ENCODE data around the gene CETN2. TPM values are rescaled to one million over a fixed set of nuclear protein-coding genes. Genes with fewer than 3 reads are reported as not detected.

Gene CETN2
- total RNA-seq, 4 donors from 2014 or later = 8.1 to 15.7 (median 10.5) TPM

- DNase-seq = no peak
- no peak for ATAC-seq
- H3K4me3 ChIP-seq = no peak overlapping the region
- no peaks in the 10 kb centered on the region for H3K9me3 ChIP-seq
- no peaks in the 10 kb centered on the region for H3K27me3 ChIP-seq
- no peak overlapping the region for H3K27ac ChIP-seq
- no peaks in the 10 kb centered on the region for H3K4me1 ChIP-seq
- intact Hi-C loops (cut with DNase I; ENCODE audit: low total_unique reads) (no loop called here), in situ Hi-C loops (cut with MboI; ENCODE audit: low sequenced_read_pairs in 4 of 4) (no loop called here)
- TF ChIP-seq POLR2A (IDR thresholded peaks at IDR 0.05) = no peak
- TF ChIP-seq, protein P1, sequence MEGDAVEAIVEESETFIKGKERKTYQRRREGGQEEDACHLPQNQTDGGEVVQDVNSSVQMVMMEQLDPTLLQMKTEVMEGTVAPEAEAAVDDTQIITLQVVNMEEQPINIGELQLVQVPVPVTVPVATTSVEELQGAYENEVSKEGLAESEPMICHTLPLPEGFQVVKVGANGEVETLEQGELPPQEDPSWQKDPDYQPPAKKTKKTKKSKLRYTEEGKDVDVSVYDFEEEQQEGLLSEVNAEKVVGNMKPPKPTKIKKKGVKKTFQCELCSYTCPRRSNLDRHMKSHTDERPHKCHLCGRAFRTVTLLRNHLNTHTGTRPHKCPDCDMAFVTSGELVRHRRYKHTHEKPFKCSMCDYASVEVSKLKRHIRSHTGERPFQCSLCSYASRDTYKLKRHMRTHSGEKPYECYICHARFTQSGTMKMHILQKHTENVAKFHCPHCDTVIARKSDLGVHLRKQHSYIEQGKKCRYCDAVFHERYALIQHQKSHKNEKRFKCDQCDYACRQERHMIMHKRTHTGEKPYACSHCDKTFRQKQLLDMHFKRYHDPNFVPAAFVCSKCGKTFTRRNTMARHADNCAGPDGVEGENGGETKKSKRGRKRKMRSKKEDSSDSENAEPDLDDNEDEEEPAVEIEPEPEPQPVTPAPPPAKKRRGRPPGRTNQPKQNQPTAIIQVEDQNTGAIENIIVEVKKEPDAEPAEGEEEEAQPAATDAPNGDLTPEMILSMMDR (IDR thresholded peaks at IDR 0.05 in 4 of 5, conservative IDR thresholded peaks at IDR 0.05 in 1 of 5) = no peak
- peaks cover 0 to 12% of the 10 kb centered on the region in 2 donors for H3K36me3 ChIP-seq
Measured at GRCh38 chrX:152872522-152872921, 42.0 kb upstream of the CETN2 start.

DNA sequence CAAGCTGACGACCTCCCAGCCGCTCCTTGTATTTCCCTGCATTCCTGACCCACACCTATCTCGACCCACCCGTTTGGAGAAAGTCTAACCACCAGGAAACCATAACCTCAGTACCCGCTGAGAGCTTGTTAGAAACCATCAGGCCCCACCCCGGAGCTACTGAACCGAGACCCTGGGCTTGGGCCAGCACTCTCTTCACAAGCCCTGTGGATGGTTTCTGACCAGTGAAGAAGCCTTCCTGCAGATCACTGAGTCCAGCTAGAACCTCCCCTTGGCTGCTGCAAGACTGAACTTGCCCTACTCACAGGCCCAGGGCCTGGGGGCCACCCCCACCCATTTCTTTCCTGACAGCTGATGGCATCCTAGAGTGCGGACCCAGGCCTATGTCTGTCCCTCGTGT lies 40.7 kb upstream of the CETN2 start:
- no peaks in the 10 kb centered on the region for H3K27me3 ChIP-seq
- ATAC-seq = no peak

DNA sequence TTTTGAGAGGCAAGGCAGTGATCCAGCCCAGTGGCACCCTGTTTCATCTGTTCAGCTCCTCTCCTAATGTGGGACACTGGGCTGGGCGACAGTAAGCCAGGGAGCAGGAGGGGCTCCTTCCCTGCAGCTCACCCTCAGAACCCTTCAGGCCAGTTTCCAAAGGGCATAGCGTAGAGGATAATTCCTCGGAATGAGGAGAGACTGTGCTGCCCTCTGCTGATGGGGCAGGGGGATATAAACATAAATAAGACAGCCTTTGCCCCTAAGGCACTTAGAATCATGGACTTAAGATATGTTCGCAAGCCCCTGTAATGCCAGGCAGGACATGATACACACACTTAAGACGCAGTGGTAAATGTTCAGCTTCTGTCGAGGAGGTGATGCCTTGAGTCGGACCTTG lies 39.4 kb upstream of the CETN2 start:
- peaks cover 0 to 16% of the 10 kb centered on the region in 2 donors for H3K36me3 ChIP-seq
- H3K9me3 ChIP-seq = no peaks in the 10 kb centered on the region
- H3K27me3 ChIP-seq = no peaks in the 10 kb centered on the region
- in situ Hi-C loops (cut with MboI; ENCODE audit: low sequenced_read_pairs in 4 of 4) = no loop called here
- no peak for TF ChIP-seq POLR2A (IDR thresholded peaks at IDR 0.05)
- TF ChIP-seq, protein P1 (IDR thresholded peaks at IDR 0.05 in 4 of 5, conservative IDR thresholded peaks at IDR 0.05 in 1 of 5) = no peak
- no peaks in the 10 kb centered on the region for H3K4me1 ChIP-seq
- no peak overlapping the region for H3K27ac ChIP-seq
- no peak overlapping the region for H3K4me3 ChIP-seq
- intact Hi-C loops (cut with DNase I; ENCODE audit: low total_unique reads) = no loop called here
- DNase-seq = no peak
- no peak for ATAC-seq

More for the DNA sequence above, 40.7 kb upstream of the CETN2 start:
- in situ Hi-C loops (cut with MboI; ENCODE audit: low sequenced_read_pairs in 4 of 4) = no loop called here
- no peak for DNase-seq
- H3K36me3 ChIP-seq = peaks cover 0 to 16% of the 10 kb centered on the region in 2 donors
- intact Hi-C loops (cut with DNase I; ENCODE audit: low total_unique reads) = no loop called here
- no peak overlapping the region for H3K27ac ChIP-seq
- H3K9me3 ChIP-seq = no peaks in the 10 kb centered on the region
- H3K4me3 ChIP-seq = no peak overlapping the region
- no peaks in the 10 kb centered on the region for H3K4me1 ChIP-seq
- TF ChIP-seq POLR2A (IDR thresholded peaks at IDR 0.05) = no peak

GRCh38 chrX:152866386-152866785 lies 35.8 kb upstream of the CETN2 start:
- Histone ChIP-seq H3K9me3 (no peaks in the 10 kb centered on the region), H3K27ac (no peak overlapping the region), H3K4me3 (no peak overlapping the region), H3K36me3 (peaks cover 0 to 24% of the 10 kb centered on the region in 2 donors), H3K4me1 (no peaks in the 10 kb centered on the region), H3K27me3 (no peaks in the 10 kb centered on the region)
- DNase-seq = no peak
- intact Hi-C loops (cut with DNase I; ENCODE audit: low total_unique reads) (no loop called here), in situ Hi-C loops (cut with MboI; ENCODE audit: low sequenced_read_pairs in 4 of 4) (no loop called here)
- no peak for ATAC-seq
- TF ChIP-seq, protein P1 (IDR thresholded peaks at IDR 0.05 in 4 of 5, conservative IDR thresholded peaks at IDR 0.05 in 1 of 5) = no peak
- TF ChIP-seq POLR2A (IDR thresholded peaks at IDR 0.05) = no peak

DNA sequence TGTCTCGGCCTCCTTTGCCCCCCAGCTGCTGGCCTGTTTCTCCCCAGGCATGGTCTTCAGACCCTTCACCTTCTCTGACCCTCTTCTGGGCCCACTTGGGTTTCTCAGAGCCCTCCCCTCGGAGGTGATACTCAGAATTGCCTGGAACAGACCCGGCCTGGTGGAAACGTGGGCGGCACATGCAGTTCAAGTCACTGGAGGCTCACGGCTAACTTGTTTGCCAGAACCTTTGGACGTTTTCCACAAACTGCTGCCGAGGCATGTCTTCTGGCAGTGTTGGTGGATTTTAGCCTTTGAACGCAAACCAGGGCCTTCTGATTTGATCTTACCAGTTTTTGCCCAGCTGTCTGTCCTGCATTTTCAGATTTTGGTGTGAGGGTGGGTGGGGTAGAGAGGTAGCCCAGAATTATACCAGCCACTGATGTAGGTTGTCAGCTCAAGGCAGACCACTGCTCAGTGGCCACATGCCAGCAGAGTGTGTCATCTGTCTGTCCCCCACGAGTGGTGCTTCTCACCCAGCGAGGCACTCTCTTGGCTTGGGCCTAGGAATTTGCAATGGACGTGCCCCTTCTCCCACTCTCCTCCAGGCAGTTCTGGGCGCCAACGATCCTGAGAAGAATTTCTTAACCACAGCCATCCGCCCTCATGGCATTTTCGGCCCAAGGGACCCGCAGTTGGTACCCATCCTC lies 34.8 kb upstream of the CETN2 start:
- ATAC-seq (no peak), DNase-seq (no peak)
- no peaks in the 10 kb centered on the region for H3K9me3 ChIP-seq
- H3K27me3 ChIP-seq = no peaks in the 10 kb centered on the region
- no peaks in the 10 kb centered on the region for H3K4me1 ChIP-seq
- peaks cover 0 to 24% of the 10 kb centered on the region in 2 donors for H3K36me3 ChIP-seq
- no peak overlapping the region for H3K4me3 ChIP-seq
- TF ChIP-seq, protein P1 (IDR thresholded peaks at IDR 0.05 in 4 of 5, conservative IDR thresholded peaks at IDR 0.05 in 1 of 5) = no peak
- TF ChIP-seq POLR2A (IDR thresholded peaks at IDR 0.05) = no peak
- intact Hi-C loops (cut with DNase I; ENCODE audit: low total_unique reads) (no loop called here), in situ Hi-C loops (cut with MboI; ENCODE audit: low sequenced_read_pairs in 4 of 4) (no loop called here)
- no peak overlapping the region for H3K27ac ChIP-seq

Data from gastrocnemius medialis (tissue), 4 donors.